HL-60/S4 treated with retinoic acid at 250 ng/mL for 4 days and 3 days (cell line): ENCODE measurements around the gene THAP4.
"Not testable (repeated sequence)": the region's sequence is repeated elsewhere in the genome, so short reads cannot be mapped to it uniquely, and the experiment has no call there.

Experiments
- in situ Hi-C: fragments of 300-500 bp; cut with MboI; formaldehyde crosslinking; loops from 2 replicates; pipeline ENCODE4 v1.7.0; 2022; ENCODE audit warnings: low sequenced_read_pairs

Gene THAP4

GRCh38 chr2:241665731-241666440 lies 28.9 kb upstream of the THAP4 start:
- in situ Hi-C loops: no loop called here

- in situ Hi-C loops: not testable (repeated sequence)
Measured at GRCh38 chr2:241662731-241663130, 25.8 kb upstream of the THAP4 start.

- in situ Hi-C loops: no loop called here
Measured at GRCh38 chr2:241660593-241661213, 23.7 kb upstream of the THAP4 start.

- in situ Hi-C loops: no loop called here
Measured at GRCh38 chr2:241659150-241659739, 22.3 kb upstream of the THAP4 start.

- in situ Hi-C loops: no loop called here
Measured at GRCh38 chr2:241658296-241658695, 21.3 kb upstream of the THAP4 start.

GRCh38 chr2:241657786-241658254 lies 20.9 kb upstream of the THAP4 start:
- in situ Hi-C loops: no loop called here

GRCh38 chr2:241656190-241656741 lies 19.3 kb upstream of the THAP4 start:
- in situ Hi-C loops: no loop called here

- in situ Hi-C loops: no loop called here
Measured at GRCh38 chr2:241655516-241656189, 18.7 kb upstream of the THAP4 start.

GRCh38 chr2:241654551-241654950 lies 17.6 kb upstream of the THAP4 start:
- in situ Hi-C loops: no loop called here

- in situ Hi-C loops: no loop called here
Measured at GRCh38 chr2:241653210-241653750, 16.3 kb upstream of the THAP4 start.

- in situ Hi-C loops: no loop called here
Measured at GRCh38 chr2:241652722-241653121, 15.8 kb upstream of the THAP4 start.

GRCh38 chr2:241652142-241652541 lies 15.2 kb upstream of the THAP4 start:
- in situ Hi-C loops: no loop called here

- in situ Hi-C loops: no loop called here
Measured at GRCh38 chr2:241649927-241650326, 13.0 kb upstream of the THAP4 start.

GRCh38 chr2:241649404-241649803 lies 12.4 kb upstream of the THAP4 start:
- in situ Hi-C loops: no loop called here

- in situ Hi-C loops: no loop called here
Measured at GRCh38 chr2:241648453-241648852, 11.5 kb upstream of the THAP4 start.

GRCh38 chr2:241645915-241646645 lies 9.1 kb upstream of the THAP4 start:
- in situ Hi-C loops: no loop called here

GRCh38 chr2:241645056-241645914 lies 8.3 kb upstream of the THAP4 start:
- in situ Hi-C loops: no loop called here

- in situ Hi-C loops: no loop called here
Measured at GRCh38 chr2:241641631-241642030, 4.7 kb upstream of the THAP4 start.

- in situ Hi-C loops: no loop called here
Measured at GRCh38 chr2:241640165-241640795, 3.3 kb upstream of the THAP4 start.
